ENCODE measurements around the gene LACC1.

Gene LACC1

DNA sequence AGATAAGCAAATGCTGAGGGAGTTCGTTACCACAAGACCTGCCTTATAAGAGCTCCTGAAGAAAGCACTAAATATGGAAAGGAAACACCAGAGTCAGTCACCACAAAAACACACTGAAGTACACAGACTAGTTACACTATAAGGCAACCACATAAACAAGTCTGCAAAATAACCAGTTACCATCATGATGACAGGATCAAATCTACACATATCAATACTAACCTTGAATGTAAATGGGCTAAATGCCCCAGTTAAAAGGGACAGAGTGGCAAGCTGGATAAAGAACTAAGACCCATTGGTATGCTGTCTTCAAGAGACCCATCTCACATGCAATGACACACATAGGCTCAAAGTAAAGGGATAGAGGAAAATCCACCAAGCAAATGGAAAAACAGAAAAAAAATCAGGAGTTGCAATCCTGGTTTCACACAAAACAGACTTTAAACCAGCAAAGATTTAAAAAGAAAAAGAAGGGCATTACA lies 26.7 kb upstream of the LACC1 start:
- no peak overlapping the region for H3K9ac ChIP-seq
- H3K4me3 ChIP-seq (IDR thresholded peaks at IDR 0.05; ENCODE audit: insufficient read depth, low read depth, low read length) = no peak overlapping the region
- no peak overlapping the region for H2AFZ ChIP-seq (ENCODE audit: low read depth)
- no peaks in the 10 kb centered on the region for H3K4me1 ChIP-seq (ENCODE audit: low read depth, poor library complexity, severe bottlenecking)
- H3K4me2 ChIP-seq = no peak overlapping the region
- no peaks in the 10 kb centered on the region for H3K27me3 ChIP-seq (ENCODE audit: insufficient read depth, low read depth)
- no peak for TF ChIP-seq CTCF (conservative IDR thresholded peaks at IDR 0.05; ENCODE audit: low read depth, low read length)
- H3K36me3 ChIP-seq (ENCODE audit: insufficient read depth) = no peaks in the 10 kb centered on the region
- no peaks in the 10 kb centered on the region for H3K79me2 ChIP-seq (ENCODE audit: insufficient read depth, low read depth)
- H4K20me1 ChIP-seq (ENCODE audit: insufficient read depth) = no peaks in the 10 kb centered on the region
- H3K27ac ChIP-seq = no peak overlapping the region

- no peak overlapping the region for H3K27ac ChIP-seq
- no peak overlapping the region for H2AFZ ChIP-seq (ENCODE audit: low read depth)
- no peaks in the 10 kb centered on the region for H3K27me3 ChIP-seq (ENCODE audit: insufficient read depth, low read depth)
- no peak overlapping the region for H3K9ac ChIP-seq
- H3K36me3 ChIP-seq (ENCODE audit: insufficient read depth) = no peaks in the 10 kb centered on the region
- TF ChIP-seq CTCF (conservative IDR thresholded peaks at IDR 0.05; ENCODE audit: low read depth, low read length) = no peak
- no peak overlapping the region for H3K4me2 ChIP-seq
- no peaks in the 10 kb centered on the region for H3K79me2 ChIP-seq (ENCODE audit: insufficient read depth, low read depth)
- H3K4me1 ChIP-seq (ENCODE audit: low read depth, poor library complexity, severe bottlenecking) = no peaks in the 10 kb centered on the region
- no peaks in the 10 kb centered on the region for H4K20me1 ChIP-seq (ENCODE audit: insufficient read depth)
- no peak overlapping the region for H3K4me3 ChIP-seq (IDR thresholded peaks at IDR 0.05; ENCODE audit: insufficient read depth, low read depth, low read length)
Measured at GRCh38 chr13:43861863-43862262, 17.8 kb upstream of the LACC1 start.

DNA sequence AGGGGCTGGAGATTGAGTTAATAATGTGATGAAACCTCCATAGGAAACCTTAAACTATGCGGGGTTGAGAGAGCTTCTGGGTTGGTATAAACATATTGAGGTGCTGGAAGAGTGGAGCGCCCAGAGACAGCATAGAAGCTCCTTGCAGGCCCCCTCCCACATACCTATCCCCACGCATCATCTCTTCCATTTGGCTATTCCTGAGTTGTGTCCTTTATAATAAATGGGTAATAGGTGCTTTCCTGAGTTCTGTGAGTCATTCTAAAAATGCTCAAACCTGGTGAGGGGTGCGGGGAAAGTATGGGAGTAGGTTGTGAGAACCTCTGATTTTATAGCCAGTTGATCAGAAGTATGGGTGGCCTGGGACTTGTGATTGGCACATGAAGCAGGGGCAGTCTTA lies 14.8 kb upstream of the LACC1 start:
- Histone ChIP-seq H3K4me2 (no peak overlapping the region), H2AFZ (ENCODE audit: low read depth) (no peak overlapping the region), H4K20me1 (ENCODE audit: insufficient read depth) (no peaks in the 10 kb centered on the region), H3K36me3 (ENCODE audit: insufficient read depth) (no peaks in the 10 kb centered on the region), H3K27ac (no peak overlapping the region), H3K79me2 (ENCODE audit: insufficient read depth, low read depth) (no peaks in the 10 kb centered on the region), H3K4me3 (IDR thresholded peaks at IDR 0.05; ENCODE audit: insufficient read depth, low read depth, low read length) (no peak overlapping the region), H3K27me3 (ENCODE audit: insufficient read depth, low read depth) (no peaks in the 10 kb centered on the region), H3K4me1 (ENCODE audit: low read depth, poor library complexity, severe bottlenecking) (no peaks in the 10 kb centered on the region), H3K9ac (no peak overlapping the region)
- no peak for TF ChIP-seq CTCF (conservative IDR thresholded peaks at IDR 0.05; ENCODE audit: low read depth, low read length)

DNA sequence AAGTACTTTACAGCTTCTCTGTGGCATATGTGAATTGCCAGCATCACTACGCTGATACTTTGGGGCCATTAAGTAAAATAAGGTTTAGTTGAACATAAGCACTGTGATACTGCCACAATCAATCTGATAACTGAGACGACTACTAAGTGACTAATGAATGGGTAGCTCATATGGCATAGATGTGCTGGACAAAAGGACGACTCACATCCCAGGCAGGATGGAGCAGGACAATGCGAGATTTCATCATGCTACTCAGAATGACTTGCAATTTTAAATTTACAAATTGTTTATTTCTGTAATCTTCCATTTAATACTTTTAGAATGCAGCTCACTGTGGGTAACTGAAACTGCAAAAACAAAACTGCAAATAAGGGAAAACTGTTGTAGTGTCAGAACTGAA lies 13.8 kb upstream of the LACC1 start:
- no peak overlapping the region for H3K27ac ChIP-seq
- no peak overlapping the region for H3K4me2 ChIP-seq
- no peaks in the 10 kb centered on the region for H4K20me1 ChIP-seq (ENCODE audit: insufficient read depth)
- no peak overlapping the region for H2AFZ ChIP-seq (ENCODE audit: low read depth)
- H3K4me1 ChIP-seq (ENCODE audit: low read depth, poor library complexity, severe bottlenecking) = no peaks in the 10 kb centered on the region
- H3K4me3 ChIP-seq (IDR thresholded peaks at IDR 0.05; ENCODE audit: insufficient read depth, low read depth, low read length) = no peak overlapping the region
- no peaks in the 10 kb centered on the region for H3K36me3 ChIP-seq (ENCODE audit: insufficient read depth)
- no peaks in the 10 kb centered on the region for H3K79me2 ChIP-seq (ENCODE audit: insufficient read depth, low read depth)
- no peak overlapping the region for H3K9ac ChIP-seq
- H3K27me3 ChIP-seq (ENCODE audit: insufficient read depth, low read depth) = no peaks in the 10 kb centered on the region
- no peak for TF ChIP-seq CTCF (conservative IDR thresholded peaks at IDR 0.05; ENCODE audit: low read depth, low read length)

Data from KMS-11 (cell line).